Panc1 (cell line): ENCODE data around the gene NOS3.

Experiments used
- POLR2AphosphoS5 ChIP-seq: IDR thresholded peaks from 2 replicates; pipeline ENCODE4 v1.6.1; 2012; ENCODE audit warnings: mild to moderate bottlenecking, low read depth, low read length, moderate library complexity
- SIN3A ChIP-seq: IDR thresholded peaks from 2 replicates; pipeline ENCODE4 v1.6.1; 2012; ENCODE audit warnings: low read depth, mild to moderate bottlenecking, low read length, moderate library complexity, borderline replicate concordance; ENCODE audit not compliant: insufficient read depth
- TCF7L2 ChIP-seq: IDR thresholded peaks from 2 replicates; pipeline ENCODE4 v1.6.1; 2011; ENCODE audit warnings: mild to moderate bottlenecking, low read depth, low read length, inconsistent platforms
- TF ChIP-seq, protein P1 (sequence below): fragments of 450-650 bp; IDR thresholded peaks from 2 replicates; pipeline ENCODE4 v1.5.1; 2017; ENCODE audit warnings: mild to moderate bottlenecking
- TF ChIP-seq, protein P2 (sequence below), 2 experiments: IDR thresholded peaks; 2 replicates each; pipeline ENCODE4 v1.6.1; 2011 to 2012; ENCODE audit warnings: low read depth in 2 of 2, control low read depth in 1 of 2, low read length in 1 of 2, mild to moderate bottlenecking in 1 of 2, moderate library complexity in 1 of 2; ENCODE audit not compliant: insufficient read depth in 1 of 2

DNA sequence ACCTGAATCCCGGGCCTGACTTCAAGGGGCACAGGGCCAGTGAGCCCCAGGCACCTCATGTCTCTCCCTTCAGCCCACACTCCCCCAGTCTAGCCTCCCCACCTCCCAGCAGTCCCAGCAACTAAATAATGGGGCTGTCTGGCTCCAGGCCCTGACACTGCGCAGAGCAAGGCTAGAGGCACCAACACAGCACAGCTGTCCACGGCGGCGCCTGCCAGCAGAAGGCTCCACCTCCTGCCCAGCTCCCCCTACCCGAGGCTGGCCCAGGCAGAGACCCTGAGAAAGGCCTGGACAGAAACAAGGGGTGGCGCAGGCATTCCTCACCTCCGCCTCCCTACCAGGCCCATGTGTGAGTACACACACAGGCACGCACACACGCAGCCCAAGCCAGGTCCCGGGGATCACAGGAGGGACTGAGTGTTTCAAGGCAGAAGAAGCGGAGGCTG lies 18.8 kb upstream of the NOS3 start:
- TF ChIP-seq, protein P1, sequence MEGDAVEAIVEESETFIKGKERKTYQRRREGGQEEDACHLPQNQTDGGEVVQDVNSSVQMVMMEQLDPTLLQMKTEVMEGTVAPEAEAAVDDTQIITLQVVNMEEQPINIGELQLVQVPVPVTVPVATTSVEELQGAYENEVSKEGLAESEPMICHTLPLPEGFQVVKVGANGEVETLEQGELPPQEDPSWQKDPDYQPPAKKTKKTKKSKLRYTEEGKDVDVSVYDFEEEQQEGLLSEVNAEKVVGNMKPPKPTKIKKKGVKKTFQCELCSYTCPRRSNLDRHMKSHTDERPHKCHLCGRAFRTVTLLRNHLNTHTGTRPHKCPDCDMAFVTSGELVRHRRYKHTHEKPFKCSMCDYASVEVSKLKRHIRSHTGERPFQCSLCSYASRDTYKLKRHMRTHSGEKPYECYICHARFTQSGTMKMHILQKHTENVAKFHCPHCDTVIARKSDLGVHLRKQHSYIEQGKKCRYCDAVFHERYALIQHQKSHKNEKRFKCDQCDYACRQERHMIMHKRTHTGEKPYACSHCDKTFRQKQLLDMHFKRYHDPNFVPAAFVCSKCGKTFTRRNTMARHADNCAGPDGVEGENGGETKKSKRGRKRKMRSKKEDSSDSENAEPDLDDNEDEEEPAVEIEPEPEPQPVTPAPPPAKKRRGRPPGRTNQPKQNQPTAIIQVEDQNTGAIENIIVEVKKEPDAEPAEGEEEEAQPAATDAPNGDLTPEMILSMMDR = no peak
- TF ChIP-seq POLR2AphosphoS5 = no peak
- TF ChIP-seq, protein P2, sequence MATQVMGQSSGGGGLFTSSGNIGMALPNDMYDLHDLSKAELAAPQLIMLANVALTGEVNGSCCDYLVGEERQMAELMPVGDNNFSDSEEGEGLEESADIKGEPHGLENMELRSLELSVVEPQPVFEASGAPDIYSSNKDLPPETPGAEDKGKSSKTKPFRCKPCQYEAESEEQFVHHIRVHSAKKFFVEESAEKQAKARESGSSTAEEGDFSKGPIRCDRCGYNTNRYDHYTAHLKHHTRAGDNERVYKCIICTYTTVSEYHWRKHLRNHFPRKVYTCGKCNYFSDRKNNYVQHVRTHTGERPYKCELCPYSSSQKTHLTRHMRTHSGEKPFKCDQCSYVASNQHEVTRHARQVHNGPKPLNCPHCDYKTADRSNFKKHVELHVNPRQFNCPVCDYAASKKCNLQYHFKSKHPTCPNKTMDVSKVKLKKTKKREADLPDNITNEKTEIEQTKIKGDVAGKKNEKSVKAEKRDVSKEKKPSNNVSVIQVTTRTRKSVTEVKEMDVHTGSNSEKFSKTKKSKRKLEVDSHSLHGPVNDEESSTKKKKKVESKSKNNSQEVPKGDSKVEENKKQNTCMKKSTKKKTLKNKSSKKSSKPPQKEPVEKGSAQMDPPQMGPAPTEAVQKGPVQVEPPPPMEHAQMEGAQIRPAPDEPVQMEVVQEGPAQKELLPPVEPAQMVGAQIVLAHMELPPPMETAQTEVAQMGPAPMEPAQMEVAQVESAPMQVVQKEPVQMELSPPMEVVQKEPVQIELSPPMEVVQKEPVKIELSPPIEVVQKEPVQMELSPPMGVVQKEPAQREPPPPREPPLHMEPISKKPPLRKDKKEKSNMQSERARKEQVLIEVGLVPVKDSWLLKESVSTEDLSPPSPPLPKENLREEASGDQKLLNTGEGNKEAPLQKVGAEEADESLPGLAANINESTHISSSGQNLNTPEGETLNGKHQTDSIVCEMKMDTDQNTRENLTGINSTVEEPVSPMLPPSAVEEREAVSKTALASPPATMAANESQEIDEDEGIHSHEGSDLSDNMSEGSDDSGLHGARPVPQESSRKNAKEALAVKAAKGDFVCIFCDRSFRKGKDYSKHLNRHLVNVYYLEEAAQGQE (IDR thresholded peaks at IDR 0.05; ENCODE audit: insufficient read depth in 1 of 2, low read depth in 2 of 2, low read length in 1 of 2) = no peak
- no peak for TF ChIP-seq TCF7L2
- TF ChIP-seq SIN3A = no peak
